DOHH2 (cell line): ENCODE results near the gene TSNAXIP1.

Source experiments
- CTCF ChIP-seq: fragments of 200-600 bp; sonication (generic); IDR thresholded peaks from one replicate; pipeline ENCODE4 v1.5.1; 2014; ENCODE audit warnings: antibody characterized with exemption, mild to moderate bottlenecking, low read depth, low read length; ENCODE audit not compliant: poor library complexity, severe bottlenecking
- EZH2phosphoT487 ChIP-seq: fragments of 200-600 bp; sonication (generic); IDR thresholded peaks from 2 replicates; pipeline ENCODE4 v1.6.1; 2017; ENCODE audit warnings: borderline replicate concordance, mild to moderate bottlenecking, antibody characterized with exemption, low read length, moderate library complexity, mixed read lengths

GRCh38 chr16:67877064-67877463 is 70.4 kb downstream of the TSNAXIP1 start:
- TF ChIP-seq CTCF, result no peak
- TF ChIP-seq EZH2phosphoT487, result no peak
